SU-DHL-6 (cell line): ENCODE measurements around the gene SMC1A.

ENCODE experiments used
- H2AFZ ChIP-seq: fragments of 200-600 bp; sonication (generic); 2 replicates; pipeline ENCODE4 v1.6.1; 2014; ENCODE audit warnings: low read depth, mild to moderate bottlenecking, moderate library complexity, mixed read lengths, antibody characterized with exemption, low read length; ENCODE audit not compliant: severe bottlenecking
- H3F3A ChIP-seq: fragments of 200-600 bp; shearing (Covaris generic); 2 replicates; pipeline ENCODE4 v1.6.0; 2016; ENCODE audit warnings: antibody characterized with exemption, mild to moderate bottlenecking; ENCODE audit not compliant: insufficient read depth
- H3K27ac ChIP-seq: fragments of 200-600 bp; sonication (generic); 2 replicates; pipeline ENCODE4 v1.5.1; 2016; ENCODE audit warnings: low read depth, mild to moderate bottlenecking, low read length, moderate library complexity, mixed read lengths
- H3K27me3 ChIP-seq: fragments of 200-600 bp; sonication (generic), shearing (Covaris generic); 2 replicates; pipeline ENCODE4 v1.6.0; 2014; ENCODE audit warnings: mild to moderate bottlenecking, low read length
- H3K36me3 ChIP-seq: fragments of 200-600 bp; sonication (generic); 2 replicates; pipeline ENCODE4 v1.6.1; 2014; ENCODE audit warnings: mild to moderate bottlenecking, low read length, mixed read lengths
- H3K4me2 ChIP-seq: fragments of 300-600, 200-600 bp; shearing (Covaris generic), sonication (generic); 2 replicates; pipeline ENCODE4 v1.6.0; 2014; ENCODE audit warnings: low read length, low read depth, mild to moderate bottlenecking; ENCODE audit not compliant: poor library complexity, severe bottlenecking
- H3K4me3 ChIP-seq: fragments of 200-600 bp; sonication (generic); 2 replicates; pipeline ENCODE4 v1.5.1; 2014; ENCODE audit warnings: antibody characterized with exemption, low read length, mild to moderate bottlenecking, mixed read lengths; ENCODE audit not compliant: insufficient read depth, poor library complexity, severe bottlenecking
- H3K79me2 ChIP-seq: fragments of 200-600 bp; sonication (generic); 2 replicates; pipeline ENCODE4 v1.6.1; 2014; ENCODE audit warnings: mild to moderate bottlenecking, low read length, moderate library complexity; ENCODE audit not compliant: insufficient read depth
- H3K9ac ChIP-seq: fragments of 200-600 bp; sonication (generic); 2 replicates; pipeline ENCODE4 v1.7.0; 2014; ENCODE audit warnings: mild to moderate bottlenecking, low read length
- H3K9me2 ChIP-seq: fragments of 200-600 bp; sonication (generic); replicated peaks from 2 replicates; pipeline ENCODE4 v1.6.1; 2014; ENCODE audit warnings: low read length; ENCODE audit not compliant: insufficient read depth
- H3K9me3 ChIP-seq: fragments of 200-600 bp; sonication (generic); 2 replicates; pipeline ENCODE4 v1.6.1; 2014; ENCODE audit warnings: low read length, mixed read lengths; ENCODE audit not compliant: insufficient read depth
- H4K20me1 ChIP-seq: fragments of 200-600 bp; sonication (generic); 2 replicates; pipeline ENCODE4 v1.6.1; 2014; ENCODE audit warnings: low read depth, mild to moderate bottlenecking, antibody characterized with exemption, low read length, moderate library complexity, mixed read lengths
- CTCF ChIP-seq: fragments of 200-600 bp; sonication (generic); IDR thresholded peaks from one replicate; pipeline ENCODE4 v1.5.1; 2017; ENCODE audit warnings: antibody characterized with exemption, mild to moderate bottlenecking, low read length, moderate library complexity; ENCODE audit not compliant: insufficient read depth, poor library complexity, severe bottlenecking
- EZH2phosphoT487 ChIP-seq: fragments of 200-600 bp; sonication (generic), shearing (Covaris generic); conservative IDR thresholded peaks from 2 replicates; pipeline ENCODE4 v1.6.1; 2018; ENCODE audit warnings: mild to moderate bottlenecking, antibody characterized with exemption, low read length, moderate library complexity, mixed read lengths

The SMC1A gene

GRCh38 chrX:53357799-53358530 is 64.5 kb downstream of the SMC1A start:
- TF ChIP-seq CTCF (no peak), EZH2phosphoT487 (no peak)
- Histone ChIP-seq H3K27me3 (no peaks in the 10 kb centered on the region), H3F3A (no peaks in the 10 kb centered on the region), H3K79me2 (no peaks in the 10 kb centered on the region), H2AFZ (no peak overlapping the region), H3K27ac (no peak overlapping the region), H3K4me3 (no peak overlapping the region), H3K36me3 (no peaks in the 10 kb centered on the region), H3K9me2 (no peaks in the 10 kb centered on the region), H3K9me3 (no peaks in the 10 kb centered on the region), H3K4me2 (no peak overlapping the region), H4K20me1 (no peaks in the 10 kb centered on the region), H3K9ac (no peak overlapping the region)

- H3K4me3 ChIP-seq: no peak overlapping the region
- H3K27ac ChIP-seq: no peak overlapping the region
- H3K9me3 ChIP-seq: no peaks in the 10 kb centered on the region
- H3K4me2 ChIP-seq: no peak overlapping the region
- H3K79me2 ChIP-seq: no peaks in the 10 kb centered on the region
- TF ChIP-seq EZH2phosphoT487 (no peak), CTCF (no peak)
- H2AFZ ChIP-seq: no peak overlapping the region
- H4K20me1 ChIP-seq: no peaks in the 10 kb centered on the region
- no peaks in the 10 kb centered on the region for H3K36me3 ChIP-seq
- no peak overlapping the region for H3K9ac ChIP-seq
- no peaks in the 10 kb centered on the region for H3K27me3 ChIP-seq
- H3K9me2 ChIP-seq: no peaks in the 10 kb centered on the region
- no peaks in the 10 kb centered on the region for H3F3A ChIP-seq
Observed at GRCh38 chrX:53356186-53356585, 66.3 kb downstream of the SMC1A start.

GRCh38 chrX:53354669-53355068 is 67.8 kb downstream of the SMC1A start:
- no peak overlapping the region for H3K9ac ChIP-seq
- H3K27ac ChIP-seq: no peak overlapping the region
- no peaks in the 10 kb centered on the region for H3K9me2 ChIP-seq
- H3K4me2 ChIP-seq: no peak overlapping the region
- no peaks in the 10 kb centered on the region for H4K20me1 ChIP-seq
- TF ChIP-seq EZH2phosphoT487 (no peak), CTCF (no peak)
- no peaks in the 10 kb centered on the region for H3K9me3 ChIP-seq
- H3K27me3 ChIP-seq: no peaks in the 10 kb centered on the region
- H3K36me3 ChIP-seq: no peaks in the 10 kb centered on the region
- H3K79me2 ChIP-seq: no peaks in the 10 kb centered on the region
- H3K4me3 ChIP-seq: no peak overlapping the region
- H2AFZ ChIP-seq: no peak overlapping the region
- no peaks in the 10 kb centered on the region for H3F3A ChIP-seq
